22Rv1 (cell line): ENCODE measurements around the gene NADK.

Experiments used
- CTCF ChIP-seq: fragments of 450-650 bp; IDR thresholded peaks from 2 replicates; pipeline ENCODE4 v1.5.1; 2017; ENCODE audit warnings: mild to moderate bottlenecking
- ZFX ChIP-seq: fragments of 450-650 bp; IDR thresholded peaks from 2 replicates; pipeline ENCODE4 v1.6.1; 2017; ENCODE audit warnings: antibody characterized with exemption, borderline replicate concordance

GRCh38 chr1:1768249-1768992 lies 9.8 kb downstream of the NADK start:
- TF ChIP-seq CTCF: no peak
- TF ChIP-seq ZFX: no peak
